Glutamatergic neuron (in vitro differentiated cells): ENCODE measurements around the gene LRP1B. TPM values are rescaled to one million over a fixed set of nuclear protein-coding genes. Genes with fewer than 3 reads are reported as not detected.

Experiments used
- DNase-seq: peaks from one replicate; pipeline ENCODE4 v3.0.0; 2022
- H3K27ac Mint-ChIP-seq: one replicate; pipeline ENCODE4 v1.8.0; 2020; ENCODE audit warnings: mild to moderate bottlenecking, mixed read lengths, inconsistent platforms; ENCODE audit not compliant: unreplicated experiment
- H3K27me3 Mint-ChIP-seq: one replicate; pipeline ENCODE4 v1.8.0; 2020; ENCODE audit warnings: mild to moderate bottlenecking, moderate library complexity, mixed read lengths, inconsistent platforms; ENCODE audit not compliant: unreplicated experiment
- H3K36me3 Mint-ChIP-seq: one replicate; pipeline ENCODE4 v1.8.0; 2020; ENCODE audit warnings: mild to moderate bottlenecking, mixed read lengths, inconsistent platforms; ENCODE audit not compliant: unreplicated experiment
- H3K4me1 Mint-ChIP-seq: one replicate; pipeline ENCODE4 v1.8.0; 2020; ENCODE audit warnings: mild to moderate bottlenecking, low read depth, mixed read lengths, inconsistent platforms; ENCODE audit not compliant: unreplicated experiment
- H3K4me3 Mint-ChIP-seq: one replicate; pipeline ENCODE4 v1.8.0; 2020; ENCODE audit warnings: mild to moderate bottlenecking, mixed read lengths, inconsistent platforms; ENCODE audit not compliant: unreplicated experiment
- H3K9me3 Mint-ChIP-seq: one replicate; pipeline ENCODE4 v1.8.0; 2020; ENCODE audit warnings: mild to moderate bottlenecking, moderate library complexity, mixed read lengths, inconsistent platforms; ENCODE audit not compliant: unreplicated experiment
- CTCF ChIP-seq: fragments of 200-600 bp; sonication (generic); IDR thresholded peaks from one replicate; pipeline ENCODE4 v1.5.0; 2021; ENCODE audit not compliant: partially characterized antibody, unreplicated experiment
- total RNA-seq: library from RNA; stranded (reverse); fragmentation: NEBNext Ultra II Directional; extraction: Animal tissue kit (Norgen Biotek cat#: 25700); gene quantifications from one replicate; pipeline ENCODE4 v1.2.1, GENCODE V29; 2021; ENCODE audit not compliant: unreplicated experiment

LRP1B gene
- total RNA-seq, 1 donor from 2014 or later: 28.7 TPM

- Mint-ChIP-seq H3K27me3 (no peaks in the 10 kb centered on the region), H3K4me3 (no peak overlapping the region), H3K36me3 (peaks cover 3% of the 10 kb centered on the region), H3K27ac (no peak overlapping the region), H3K4me1 (peaks cover 17% of the 10 kb centered on the region), H3K9me3 (peaks cover 3% of the 10 kb centered on the region)
- TF ChIP-seq CTCF: no peak
- no peak for DNase-seq
Observed at GRCh38 chr2:141598982-141599381, 531.8 kb downstream of the LRP1B start.

- Mint-ChIP-seq H3K27me3 (no peaks in the 10 kb centered on the region), H3K4me3 (no peak overlapping the region), H3K4me1 (peaks cover 17% of the 10 kb centered on the region), H3K36me3 (peaks cover 6% of the 10 kb centered on the region), H3K9me3 (peaks cover 3% of the 10 kb centered on the region), H3K27ac (peak overlapping the region; percentile 77)
- TF ChIP-seq CTCF: no peak
- DNase-seq: no peak
Observed at GRCh38 chr2:141595316-141595920, 535.4 kb downstream of the LRP1B start.

GRCh38 chr2:141591787-141592186 lies 539.0 kb downstream of the LRP1B start:
- H3K4me3 Mint-ChIP-seq: no peak overlapping the region
- DNase-seq: no peak
- H3K27ac Mint-ChIP-seq: no peak overlapping the region
- H3K9me3 Mint-ChIP-seq: no peaks in the 10 kb centered on the region
- H3K27me3 Mint-ChIP-seq: no peaks in the 10 kb centered on the region
- peaks cover 6% of the 10 kb centered on the region for H3K36me3 Mint-ChIP-seq
- TF ChIP-seq CTCF: no peak
- peaks cover 12% of the 10 kb centered on the region for H3K4me1 Mint-ChIP-seq

GRCh38 chr2:141590620-141591019 lies 540.2 kb downstream of the LRP1B start:
- TF ChIP-seq CTCF: no peak
- Mint-ChIP-seq H3K4me3 (no peak overlapping the region), H3K4me1 (peaks cover 7% of the 10 kb centered on the region), H3K27me3 (no peaks in the 10 kb centered on the region), H3K27ac (no peak overlapping the region), H3K36me3 (peaks cover 6% of the 10 kb centered on the region), H3K9me3 (no peaks in the 10 kb centered on the region)
- DNase-seq: no peak

- peaks cover 3% of the 10 kb centered on the region for H3K4me1 Mint-ChIP-seq
- H3K4me3 Mint-ChIP-seq: no peak overlapping the region
- no peak for TF ChIP-seq CTCF
- H3K27ac Mint-ChIP-seq: no peak overlapping the region
- DNase-seq: no peak
- peaks cover 6% of the 10 kb centered on the region for H3K36me3 Mint-ChIP-seq
- H3K27me3 Mint-ChIP-seq: no peaks in the 10 kb centered on the region
- H3K9me3 Mint-ChIP-seq: no peaks in the 10 kb centered on the region
Observed at GRCh38 chr2:141589314-141589713, 541.5 kb downstream of the LRP1B start.
